WERI-Rb-1 (cell line): Measurements from ENCODE around the gene CFAP73.

Source experiments
- DNase-seq: peaks from one replicate; pipeline ENCODE4 v3.0.0-alpha.2; 2020
- H3K27ac ChIP-seq: fragments of 250-450 bp; sonication (Bioruptor Pico); 2 replicates; pipeline ENCODE4 v1.5.1; 2020; ENCODE audit warnings: mild to moderate bottlenecking, moderate library complexity
- H3K27me3 ChIP-seq: fragments of 250-450 bp; sonication (Bioruptor Pico); 2 replicates; pipeline ENCODE4 v1.5.1; 2021; ENCODE audit warnings: mild to moderate bottlenecking, low read depth, moderate library complexity; ENCODE audit not compliant: insufficient read depth, severe bottlenecking
- H3K36me3 ChIP-seq: fragments of 250-450 bp; sonication (Bioruptor Pico); 2 replicates; pipeline ENCODE4 v1.5.1; 2020; ENCODE audit warnings: mild to moderate bottlenecking, moderate library complexity
- H3K4me3 ChIP-seq: 2 replicates; pipeline ENCODE4 v1.5.1; 2011; ENCODE audit warnings: low read depth, mild to moderate bottlenecking, control low read depth, low read length
- H3K9me3 ChIP-seq: fragments of 250-450 bp; sonication (Bioruptor Pico); 2 replicates; pipeline ENCODE4 v1.5.1; 2021; ENCODE audit warnings: mild to moderate bottlenecking, moderate library complexity; ENCODE audit not compliant: severe bottlenecking
- CTCF ChIP-seq: IDR thresholded peaks from 2 replicates; pipeline ENCODE4 v1.5.1; 2011; ENCODE audit warnings: low read depth, mild to moderate bottlenecking, control low read depth, inconsistent platforms, low read length

Gene CFAP73

GRCh38 chr12:113146999-113147398, 2.5 kb upstream of the CFAP73 start:
- DNase-seq: no peak
- TF ChIP-seq CTCF: no peak
- Histone ChIP-seq H3K36me3 (no peaks in the 10 kb centered on the region), H3K27me3 (no peaks in the 10 kb centered on the region), H3K27ac (no peak overlapping the region), H3K9me3 (no peaks in the 10 kb centered on the region), H3K4me3 (no peak overlapping the region)

- DNase-seq: no peak
- no peaks in the 10 kb centered on the region for H3K9me3 ChIP-seq
- H3K36me3 ChIP-seq: no peaks in the 10 kb centered on the region
- H3K27ac ChIP-seq: no peak overlapping the region
- H3K4me3 ChIP-seq: no peak overlapping the region
- TF ChIP-seq CTCF: no peak
- H3K27me3 ChIP-seq: no peaks in the 10 kb centered on the region
Measured at GRCh38 chr12:113151655-113152054, 2.1 kb downstream of the CFAP73 start.

- no peak for TF ChIP-seq CTCF
- H3K4me3 ChIP-seq: peak overlapping the region; percentile 48
Measured at GRCh38 chr12:113152196-113152834, 2.8 kb downstream of the CFAP73 start.

GRCh38 chr12:113152835-113153814, 3.6 kb downstream of the CFAP73 start:
- Histone ChIP-seq H3K27me3 (no peaks in the 10 kb centered on the region), H3K9me3 (no peaks in the 10 kb centered on the region), H3K36me3 (peaks cover 10% of the 10 kb centered on the region), H3K27ac (peak overlapping the region; percentile 73), H3K4me3 (peak overlapping the region; percentile 48)
- peak; percentile 68 for TF ChIP-seq CTCF
- peak; percentile 79 for DNase-seq

More at GRCh38 chr12:113152196-113152834, 2.8 kb downstream of the CFAP73 start:
- no peaks in the 10 kb centered on the region for H3K9me3 ChIP-seq
- H3K27me3 ChIP-seq: no peaks in the 10 kb centered on the region
- no peak overlapping the region; the same call in 1 of the 2 replicates for H3K27ac ChIP-seq
- DNase-seq: no peak
- H3K36me3 ChIP-seq: peaks cover 2% of the 10 kb centered on the region

GRCh38 chr12:113154351-113154973, 4.9 kb downstream of the CFAP73 start:
- H3K9me3 ChIP-seq: no peaks in the 10 kb centered on the region
- no peaks in the 10 kb centered on the region for H3K27me3 ChIP-seq
- no peak overlapping the region for H3K4me3 ChIP-seq
- no peak overlapping the region for H3K27ac ChIP-seq
- no peak for TF ChIP-seq CTCF
- H3K36me3 ChIP-seq: peaks cover 24% of the 10 kb centered on the region
- no peak for DNase-seq
